DOHH2 (cell line): ENCODE results near the gene LSP1.

Experiments used
- H3F3A ChIP-seq: fragments of 200-600 bp; sonication (generic), shearing (Covaris generic); 2 replicates; pipeline ENCODE4 v1.6.0; 2016; ENCODE audit warnings: antibody characterized with exemption, mild to moderate bottlenecking; ENCODE audit not compliant: control insufficient read depth, insufficient read depth
- H3K27ac ChIP-seq: fragments of 200-600 bp; sonication (generic); 2 replicates; pipeline ENCODE4 v1.5.1; 2014; ENCODE audit warnings: low read depth, mild to moderate bottlenecking, low read length, moderate library complexity
- H3K27me3 ChIP-seq: fragments of 200-600 bp; sonication (generic); 2 replicates; pipeline ENCODE4 v1.6.1; 2014; ENCODE audit warnings: mild to moderate bottlenecking, low read length, mixed read lengths; ENCODE audit not compliant: control insufficient read depth
- H3K36me3 ChIP-seq: fragments of 200-600 bp; sonication (generic); 2 replicates; pipeline ENCODE4 v1.6.1; 2014; ENCODE audit warnings: mild to moderate bottlenecking, low read length, moderate library complexity, mixed read lengths; ENCODE audit not compliant: control insufficient read depth
- H3K4me1 ChIP-seq: fragments of 200-600 bp; sonication (generic); 2 replicates; pipeline ENCODE4 v1.6.1; 2014; ENCODE audit warnings: mild to moderate bottlenecking, low read length, mixed read lengths; ENCODE audit not compliant: control insufficient read depth
- H3K4me2 ChIP-seq: fragments of 200-600 bp; sonication (generic); 2 replicates; pipeline ENCODE4 v1.6.0; 2014; ENCODE audit warnings: mild to moderate bottlenecking, low read length, moderate library complexity
- H3K4me3 ChIP-seq: fragments of 200-600 bp; sonication (generic); 2 replicates; pipeline ENCODE4 v1.5.1; 2014; ENCODE audit warnings: mild to moderate bottlenecking, low read length, mixed read lengths
- H3K79me2 ChIP-seq: fragments of 200-600 bp; sonication (generic); 2 replicates; pipeline ENCODE4 v1.6.1; 2014; ENCODE audit warnings: mild to moderate bottlenecking, low read length, mixed read lengths; ENCODE audit not compliant: control insufficient read depth
- H3K9me2 ChIP-seq: fragments of 200-600 bp; sonication (generic); replicated peaks from 2 replicates; pipeline ENCODE4 v1.6.1; 2014; ENCODE audit warnings: mild to moderate bottlenecking, low read length, mixed read lengths; ENCODE audit not compliant: control insufficient read depth
- H3K9me3 ChIP-seq: fragments of 200-600 bp; sonication (generic); 2 replicates; pipeline ENCODE4 v1.6.1; 2014; ENCODE audit warnings: antibody characterized with exemption, low read length, mixed read lengths; ENCODE audit not compliant: control insufficient read depth, insufficient read depth
- H4K20me1 ChIP-seq: fragments of 200-600 bp; sonication (generic); 2 replicates; pipeline ENCODE4 v1.6.0; 2014; ENCODE audit warnings: low read depth, mild to moderate bottlenecking, antibody characterized with exemption, low read length, moderate library complexity; ENCODE audit not compliant: control insufficient read depth, insufficient read depth
- CTCF ChIP-seq: fragments of 200-600 bp; sonication (generic); IDR thresholded peaks from one replicate; pipeline ENCODE4 v1.5.1; 2014; ENCODE audit warnings: antibody characterized with exemption, mild to moderate bottlenecking, low read depth, low read length; ENCODE audit not compliant: poor library complexity, severe bottlenecking
- EZH2phosphoT487 ChIP-seq: fragments of 200-600 bp; sonication (generic); IDR thresholded peaks from 2 replicates; pipeline ENCODE4 v1.6.1; 2017; ENCODE audit warnings: borderline replicate concordance, mild to moderate bottlenecking, antibody characterized with exemption, low read length, moderate library complexity, mixed read lengths

Gene LSP1

GRCh38 chr11:1830322-1831223 is 22.3 kb upstream of the LSP1 start:
- no peak overlapping the region for H3K4me3 ChIP-seq
- H3K27ac ChIP-seq, result no peak overlapping the region
- no peaks in the 10 kb centered on the region for H3K79me2 ChIP-seq
- no peaks in the 10 kb centered on the region for H3K9me3 ChIP-seq
- TF ChIP-seq EZH2phosphoT487 (no peak), CTCF (no peak)
- H3K36me3 ChIP-seq, result no peaks in the 10 kb centered on the region
- H3K4me2 ChIP-seq, result no peak overlapping the region
- no peaks in the 10 kb centered on the region for H3F3A ChIP-seq
- H4K20me1 ChIP-seq, result no peaks in the 10 kb centered on the region
- H3K4me1 ChIP-seq, result no peaks in the 10 kb centered on the region
- no peaks in the 10 kb centered on the region for H3K9me2 ChIP-seq
- H3K27me3 ChIP-seq, result peaks cover 14% of the 10 kb centered on the region

GRCh38 chr11:1831338-1832210 is 21.3 kb upstream of the LSP1 start:
- no peak overlapping the region for H3K4me2 ChIP-seq
- no peaks in the 10 kb centered on the region for H3K9me3 ChIP-seq
- TF ChIP-seq CTCF (no peak), EZH2phosphoT487 (no peak)
- H3K36me3 ChIP-seq, result no peaks in the 10 kb centered on the region
- H3F3A ChIP-seq, result no peaks in the 10 kb centered on the region
- H3K9me2 ChIP-seq, result no peaks in the 10 kb centered on the region
- no peaks in the 10 kb centered on the region for H3K4me1 ChIP-seq
- peaks cover 14% of the 10 kb centered on the region for H3K27me3 ChIP-seq
- H3K79me2 ChIP-seq, result no peaks in the 10 kb centered on the region
- no peak overlapping the region for H3K4me3 ChIP-seq
- no peak overlapping the region for H3K27ac ChIP-seq
- H4K20me1 ChIP-seq, result no peaks in the 10 kb centered on the region

GRCh38 chr11:1832211-1832919 is 20.5 kb upstream of the LSP1 start:
- TF ChIP-seq CTCF (peak; percentile 94), EZH2phosphoT487 (no peak)
- no peaks in the 10 kb centered on the region for H3K4me1 ChIP-seq
- H3F3A ChIP-seq, result no peaks in the 10 kb centered on the region
- H3K79me2 ChIP-seq, result no peaks in the 10 kb centered on the region
- H3K4me3 ChIP-seq, result no peak overlapping the region
- H3K27me3 ChIP-seq, result peaks cover 14% of the 10 kb centered on the region
- H3K4me2 ChIP-seq, result no peak overlapping the region
- H3K36me3 ChIP-seq, result no peaks in the 10 kb centered on the region
- no peaks in the 10 kb centered on the region for H3K9me3 ChIP-seq
- no peaks in the 10 kb centered on the region for H3K9me2 ChIP-seq
- H4K20me1 ChIP-seq, result no peaks in the 10 kb centered on the region
- H3K27ac ChIP-seq, result no peak overlapping the region
